K562 (cell line): Measurements from ENCODE around the gene SKOR1. TPM values are rescaled to one million over a fixed set of nuclear protein-coding genes. Genes with fewer than 3 reads are reported as not detected.

Source experiments
- E2F3 ChIP-seq: fragments of 250-450 bp; sonication (Bioruptor Pico); IDR thresholded peaks from 2 replicates; pipeline ENCODE4 v1.4.0; 2020; ENCODE audit warnings: mild to moderate bottlenecking
- E2F6 ChIP-seq, 2 experiments: IDR thresholded peaks; 2 replicates each; pipeline ENCODE4 v1.6.1; 2011; ENCODE audit warnings: borderline replicate concordance in 1 of 2, control low read depth in 1 of 2, low read depth in 1 of 2, low read length in 1 of 2, mild to moderate bottlenecking in 1 of 2, mixed read lengths in 1 of 2, moderate library complexity in 1 of 2; ENCODE audit not compliant: insufficient read depth in 1 of 2, insufficient read length in 1 of 2, poor library complexity in 1 of 2, severe bottlenecking in 1 of 2; ENCODE audit errors: extremely low read depth in 1 of 2
- ETV6 ChIP-seq, 3 experiments: fragments of 150-350 bp in 1 of 3; sonication (generic) in 1 of 3; formaldehyde crosslinking in 1 of 3; IDR thresholded peaks; 2 replicates each; pipeline versions ENCODE4 v1.6.1 to v1.8.0; 2014 to 2022; ENCODE audit warnings: borderline replicate concordance in 2 of 3, low read depth in 2 of 3, antibody characterized with exemption in 1 of 3, low read length in 1 of 3, mild to moderate bottlenecking in 1 of 3, missing genetic modification reagents in 1 of 3
- SP1 ChIP-seq: sonication (generic); formaldehyde crosslinking; IDR thresholded peaks from 2 replicates; pipeline ENCODE4 v1.8.1; 2022; ENCODE audit warnings: mild to moderate bottlenecking, missing genetic modification reagents
- SP2 ChIP-seq: IDR thresholded peaks from 2 replicates; pipeline ENCODE4 v1.6.1; 2011; ENCODE audit warnings: mild to moderate bottlenecking, low read depth, low read length, moderate library complexity; ENCODE audit not compliant: poor library complexity, severe bottlenecking; ENCODE audit errors: extremely low read depth
- ZBTB33 ChIP-seq: sonication (generic); formaldehyde crosslinking; IDR thresholded peaks from 2 replicates; pipeline ENCODE4 v1.8.1; 2023; ENCODE audit warnings: mild to moderate bottlenecking, missing genetic modification reagents
- polyA plus RNA-seq, 8 experiments: library from polyadenylated mRNA; depleted of rRNA in 4 of 8; stranded (reverse) in 5 of 8; unstranded in 3 of 8; fragments of >200 nt; fragmentation: Nextera tagmentation in 2 of 8; fragmentation: Illumina TruSeq in 1 of 8; extraction: Ambion mirVana in 2 of 8; extraction: Trizol in 1 of 8; gene quantifications; 2 replicates each; pipeline versions ENCODE4 v1.2.1 to v1.2.3, GENCODE V29; 2011 to 2014; ENCODE audit warnings: inconsistent platforms in 1 of 8, missing spikeins in 1 of 8
- total RNA-seq, 7 experiments: library from RNA; depleted of rRNA in 6 of 7; stranded (reverse); fragments of >200 nt in 6 of 7; fragmentation: Illumina TruSeq in 2 of 7; extraction: Trizol in 2 of 7; gene quantifications; 2 replicates each; pipeline versions ENCODE4 v1.2.1 to v1.2.3, GENCODE V29; 2011 to 2021; ENCODE audit warnings: low replicate concordance in 1 of 7

SKOR1 gene
- total and polyA plus RNA-seq, 9 of the 15 experiments (the other 6 are each of a cell fraction or from before 2014, with no cell fraction given) = 0.04 to 0.41 (median 0.09) TPM; not detected in 3

GRCh38 chr15:67781061-67781460 is 44.2 kb upstream of the SKOR1 start (continued):
- TF ChIP-seq SP1 (CRISPR knock-in tag) (no peak), E2F6 (IDR thresholded peaks at IDR 0.05; ENCODE audit: borderline replicate concordance in 1 of 2, extremely low read depth in 1 of 2, insufficient read depth in 1 of 2, insufficient read length in 1 of 2, low read depth in 1 of 2, low read length in 1 of 2, poor library complexity in 1 of 2, severe bottlenecking in 1 of 2) (no peak), ETV6 (IDR thresholded peaks at IDR 0.05; ENCODE audit: borderline replicate concordance in 1 of 2, low read depth in 2 of 2, low read length in 1 of 2) (no peak), ETV6 (CRISPR knock-in tag; IDR thresholded peaks at IDR 0.05; ENCODE audit: borderline replicate concordance) (no peak), ZBTB33 (CRISPR knock-in tag) (no peak), E2F3 (CRISPR knock-in tag) (no peak), SP2 (no peak)
